Prostate gland (tissue), 2 donors: ENCODE measurements around the gene SLC7A11.

Experiments
- CTCF ChIP-seq, 4 experiments: fragments of 200-600 bp in 2 of 4; fragments of 450-650 bp in 2 of 4; sonication (generic) in 2 of 4; IDR thresholded peaks; 1 replicate in 3 of 4; 2 replicates in 1 of 4; pipeline ENCODE4 v1.5.1; 2016 to 2019; ENCODE audit warnings: antibody characterized with exemption in 4 of 4, mild to moderate bottlenecking in 2 of 4, moderate library complexity in 2 of 4
- POLR2A ChIP-seq: fragments of 450-650 bp; IDR thresholded peaks from one replicate; pipeline ENCODE4 v1.6.1; 2016; ENCODE audit warnings: antibody characterized with exemption, mild to moderate bottlenecking
- POLR2AphosphoS5 ChIP-seq: sonication (generic); formaldehyde crosslinking; IDR thresholded peaks from one replicate; pipeline ENCODE4 v1.6.1; 2017; ENCODE audit warnings: antibody characterized with exemption

- TF ChIP-seq POLR2AphosphoS5 (no peak), CTCF (IDR thresholded peaks at IDR 0.05) (no peak), POLR2A (no peak)
Measured at GRCh38 chr4:138177278-138177968, 64.7 kb downstream of the SLC7A11 start.
